CD14-positive monocyte (primary cell): Measurements from ENCODE around the gene DCC. TPM values are rescaled to one million over a fixed set of nuclear protein-coding genes. Genes with fewer than 3 reads are reported as not detected.

Experiments
- DNase-seq, 3 donors: peaks; one replicate each; pipeline ENCODE4 v3.0.0-alpha.2; 2011 to 2022
- H2AFZ ChIP-seq: 2 replicates; pipeline ENCODE4 v1.6.0; 2012; ENCODE audit warnings: mild to moderate bottlenecking, low read depth, low read length, inconsistent platforms; ENCODE audit not compliant: insufficient read depth, poor library complexity, severe bottlenecking
- H3K27ac ChIP-seq, 2 donors: 1 replicate in 1 of 2; 2 replicates in 1 of 2; pipeline ENCODE4 v1.5.1; 2012 to 2013; ENCODE audit warnings: low read length in 2 of 2, control low read depth in 1 of 2, inconsistent platforms in 1 of 2, low read depth in 1 of 2, mild to moderate bottlenecking in 1 of 2
- H3K27me3 ChIP-seq, 2 donors: one replicate each; pipeline versions ENCODE4 v1.6.0 to v1.6.1; 2011 to 2013; ENCODE audit warnings: low read length in 2 of 2; ENCODE audit not compliant: control insufficient read depth in 2 of 2, insufficient read depth in 2 of 2
- H3K36me3 ChIP-seq, 2 donors: replicated peaks in 1 of 2; 1 replicate in 1 of 2; 2 replicates in 1 of 2; pipeline versions ENCODE4 v1.5.1 to v1.6.1; 2012 to 2013; ENCODE audit warnings: low read length in 2 of 2, control low read depth in 1 of 2, inconsistent platforms in 1 of 2, mild to moderate bottlenecking in 1 of 2; ENCODE audit not compliant: insufficient read depth in 2 of 2, control insufficient read depth in 1 of 2
- H3K4me1 ChIP-seq, 2 donors: 1 replicate in 1 of 2; 2 replicates in 1 of 2; pipeline versions ENCODE4 v1.5.1 to v1.6.1; 2012 to 2013; ENCODE audit warnings: low read length in 2 of 2, control low read depth in 1 of 2, inconsistent platforms in 1 of 2, mild to moderate bottlenecking in 1 of 2, moderate library complexity in 1 of 2; ENCODE audit not compliant: insufficient read depth in 2 of 2, control insufficient read depth in 1 of 2
- H3K4me2 ChIP-seq: replicated peaks from 2 replicates; pipeline ENCODE3; 2012; ENCODE audit warnings: low read length, moderate library complexity, mild to moderate bottlenecking; ENCODE audit not compliant: poor library complexity, severe bottlenecking; ENCODE audit errors: extremely low read depth
- H3K4me3 ChIP-seq, 3 experiments: fragments of 200-600 bp in 1 of 3; sonication (generic) in 1 of 3; replicated peaks in 1 of 3; 1 replicate in 2 of 3; 2 replicates in 1 of 3; pipeline ENCODE4 v1.5.1; 2011 to 2013; ENCODE audit warnings: low read length in 3 of 3, mild to moderate bottlenecking in 3 of 3, control low read depth in 2 of 3, low read depth in 2 of 3, inconsistent platforms in 1 of 3, moderate library complexity in 1 of 3
- H3K79me2 ChIP-seq: 2 replicates; pipeline ENCODE4 v1.6.0; 2012; ENCODE audit warnings: mild to moderate bottlenecking, control low read depth, inconsistent platforms, low read length, moderate library complexity; ENCODE audit not compliant: insufficient read depth
- H3K9ac ChIP-seq: 2 replicates; pipeline ENCODE4 v1.6.0; 2017; ENCODE audit warnings: low read length, mild to moderate bottlenecking; ENCODE audit not compliant: insufficient read depth, poor library complexity, severe bottlenecking
- H3K9me3 ChIP-seq, 2 donors: replicated peaks in 1 of 2; 1 replicate in 1 of 2; 2 replicates in 1 of 2; pipeline versions ENCODE4 v1.5.1 to v1.6.1; 2012 to 2013; ENCODE audit warnings: low read length in 2 of 2, control low read depth in 1 of 2; ENCODE audit not compliant: control insufficient read depth in 1 of 2, insufficient read depth in 1 of 2
- H4K20me1 ChIP-seq: 2 replicates; pipeline ENCODE4 v1.6.0; 2012; ENCODE audit warnings: mild to moderate bottlenecking, low read length, control low read depth, moderate library complexity; ENCODE audit not compliant: insufficient read depth
- H3K27ac Mint-ChIP-seq, 7 donors: one replicate each; pipeline ENCODE4 v1.8.0; 2020; ENCODE audit warnings: mild to moderate bottlenecking in 7 of 7, mixed read lengths in 7 of 7, moderate library complexity in 6 of 7, inconsistent platforms in 2 of 7
- H3K27me3 Mint-ChIP-seq, 3 donors: one replicate each; pipeline ENCODE4 v1.8.0; 2021 to 2022; ENCODE audit warnings: low read depth in 3 of 3, mild to moderate bottlenecking in 3 of 3, mixed read lengths in 3 of 3, moderate library complexity in 3 of 3, inconsistent platforms in 1 of 3
- H3K36me3 Mint-ChIP-seq, 2 donors: one replicate each; pipeline ENCODE4 v1.8.0; 2020; ENCODE audit warnings: mixed read lengths in 2 of 2, inconsistent platforms in 1 of 2, mild to moderate bottlenecking in 1 of 2
- H3K4me1 Mint-ChIP-seq: one replicate; pipeline ENCODE4 v1.8.0; 2020; ENCODE audit warnings: mild to moderate bottlenecking, mixed read lengths
- H3K4me3 Mint-ChIP-seq, 2 donors: one replicate each; pipeline ENCODE4 v1.8.0; 2020; ENCODE audit warnings: mild to moderate bottlenecking in 2 of 2, mixed read lengths in 2 of 2, moderate library complexity in 1 of 2
- H3K9me3 Mint-ChIP-seq, 7 donors: one replicate each; pipeline ENCODE4 v1.8.0; 2020 to 2022; ENCODE audit warnings: mixed read lengths in 7 of 7, mild to moderate bottlenecking in 6 of 7, moderate library complexity in 6 of 7, inconsistent platforms in 2 of 7
- CTCF ChIP-seq: fragments of 200-600 bp; IDR thresholded peaks from one replicate; pipeline ENCODE4 v1.8.0; 2022; ENCODE audit warnings: antibody characterized with exemption, mild to moderate bottlenecking
- WGBS: methylation state at CpG from one replicate; pipeline ENCODE4 v1.1.5; 2013; ENCODE audit warnings: missing lambda C conversion rate; ENCODE audit not compliant: insufficient coverage; 5-methylcytosine and 5-hydroxymethylcytosine counted together
- intact Hi-C, 2 donors: fragments of 100-400 bp; cut with micrococcal nuclease; formaldehyde crosslinking; loops; one replicate each; pipeline versions ENCODE4 v1.15.0 to v1.15.1; 2023
- polyA plus RNA-seq, 3 donors: library from polyadenylated mRNA; depleted of rRNA in 1 of 3; unstranded in 2 of 3; stranded (reverse) in 1 of 3; fragments of 300-500 nt in 2 of 3; fragments of >200 nt in 1 of 3; fragmentation: Illumina TruSeq in 2 of 3; gene quantifications; 1 replicate in 2 of 3; 2 replicates in 1 of 3; pipeline ENCODE4 v1.2.3, GENCODE V29; 2012 to 2021

DCC gene
- polyA plus RNA-seq, 3 donors: not detected

GRCh38 chr18:52486052-52486451 is 146.1 kb downstream of the DCC start:
- no peak overlapping the region for H2AFZ ChIP-seq
- H3K27ac Mint-ChIP-seq: no peak overlapping the region
- no peak overlapping the region for H3K4me3 Mint-ChIP-seq
- H3K36me3 ChIP-seq: no peaks in the 10 kb centered on the region
- no peak overlapping the region for H3K4me3 ChIP-seq
- no peaks in the 10 kb centered on the region for H3K4me1 ChIP-seq
- no peaks in the 10 kb centered on the region for H3K27me3 Mint-ChIP-seq
- H3K79me2 ChIP-seq: no peaks in the 10 kb centered on the region
- H3K9ac ChIP-seq: no peak overlapping the region
- no peaks in the 10 kb centered on the region for H3K4me1 Mint-ChIP-seq
- no peak overlapping the region for H3K4me2 ChIP-seq
- H4K20me1 ChIP-seq: no peaks in the 10 kb centered on the region
- H3K36me3 Mint-ChIP-seq: no peaks in the 10 kb centered on the region
- no peak overlapping the region for H3K27ac ChIP-seq
- no peak for TF ChIP-seq CTCF
- intact Hi-C loops: no loop called here
- peaks cover 0 to 4% (median 2%) of the 10 kb centered on the region in 7 donors for H3K9me3 Mint-ChIP-seq
- no peaks in the 10 kb centered on the region for H3K9me3 ChIP-seq
- no peaks in the 10 kb centered on the region for H3K27me3 ChIP-seq
- no peak for DNase-seq
- WGBS: no CpG with 5 or more reads among the region's 6 CpGs

GRCh38 chr18:52489396-52490306 is 149.7 kb downstream of the DCC start:
- no CpG with 5 or more reads among the region's 4 CpGs for WGBS
- H3K4me2 ChIP-seq: no peak overlapping the region
- no peak for TF ChIP-seq CTCF
- no peak for DNase-seq
- H3K79me2 ChIP-seq: no peaks in the 10 kb centered on the region
- no peaks in the 10 kb centered on the region for H4K20me1 ChIP-seq
- no peaks in the 10 kb centered on the region for H3K4me1 ChIP-seq
- Mint-ChIP-seq H3K36me3 (no peaks in the 10 kb centered on the region), H3K9me3 (peaks cover 0 to 7% (median 5%) of the 10 kb centered on the region in 7 donors), H3K4me3 (no peak overlapping the region), H3K27me3 (no peaks in the 10 kb centered on the region), H3K27ac (no peak overlapping the region), H3K4me1 (no peaks in the 10 kb centered on the region)
- H3K4me3 ChIP-seq: no peak overlapping the region
- no peak overlapping the region for H2AFZ ChIP-seq
- H3K27me3 ChIP-seq: no peaks in the 10 kb centered on the region
- H3K36me3 ChIP-seq: no peaks in the 10 kb centered on the region
- intact Hi-C loops: no loop called here
- H3K9me3 ChIP-seq: peaks cover 0 to 5% of the 10 kb centered on the region in 2 donors
- H3K27ac ChIP-seq: no peak overlapping the region
- no peak overlapping the region for H3K9ac ChIP-seq
